NCI-H1092 (cell line): ENCODE measurements around the gene DOLK.
"Not testable (repeated sequence)": the region's sequence is repeated elsewhere in the genome, so short reads cannot be mapped to it uniquely, and the experiment has no call there.

Source experiments
- DNase-seq: peaks from one replicate; lab custom pipeline; 2025; lab: John Stamatoyannopoulos, UW

The DOLK gene

GRCh38 chr9:128947527-128948301 lies at the start of gene DOLK, which contains the start of gene NUP188:
DOLK (minus strand) TSS chr9:128947603; CDS start chr9:128947303, 300 bp downstream.
NUP188 (plus strand) TSS chr9:128947699; CDS start chr9:128947720, 21 bp downstream.
- peak; percentile 90 for DNase-seq

- no peak for DNase-seq
Observed at GRCh38 chr9:128995791-128996190, 48.4 kb upstream of the DOLK start.

GRCh38 chr9:128992995-128993394 lies 45.6 kb upstream of the DOLK start:
- DNase-seq, result no peak

GRCh38 chr9:128987805-128988204 lies 40.4 kb upstream of the DOLK start:
- DNase-seq, result no peak

- DNase-seq, result no peak
Observed at GRCh38 chr9:128986671-128987070, 39.3 kb upstream of the DOLK start.

GRCh38 chr9:128983536-128983935 lies 36.1 kb upstream of the DOLK start:
- DNase-seq, result no peak

GRCh38 chr9:128979111-128979510 lies 31.7 kb upstream of the DOLK start:
- no peak for DNase-seq

GRCh38 chr9:128972956-128973355 lies 25.6 kb upstream of the DOLK start:
- no peak for DNase-seq

- no peak for DNase-seq
Observed at GRCh38 chr9:128969491-128969890, 22.1 kb upstream of the DOLK start.

- not testable (repeated sequence) for DNase-seq
Observed at GRCh38 chr9:128961403-128961802, 14.0 kb upstream of the DOLK start.

GRCh38 chr9:128947277-128947526 lies 201 bp downstream of the DOLK start:
- DNase-seq, result no peak

- DNase-seq, result no peak
Observed at GRCh38 chr9:128946571-128947276, 679 bp downstream of the DOLK start.

- no peak for DNase-seq
Observed at GRCh38 chr9:128945798-128946501, 1.5 kb downstream of the DOLK start.

- DNase-seq, result not testable (repeated sequence)
Observed at GRCh38 chr9:128944966-128945365, 2.4 kb downstream of the DOLK start.

- DNase-seq, result no peak
Observed at GRCh38 chr9:128943832-128944620, 3.4 kb downstream of the DOLK start.

- no peak for DNase-seq
Observed at GRCh38 chr9:128940946-128941755, 6.3 kb downstream of the DOLK start.

- DNase-seq, result peak; percentile 10
Observed at GRCh38 chr9:128940271-128940921, 7.0 kb downstream of the DOLK start.

- no peak for DNase-seq
Observed at GRCh38 chr9:128937310-128938165, 9.9 kb downstream of the DOLK start.

- DNase-seq, result no peak
Observed at GRCh38 chr9:128936171-128936865, 11.1 kb downstream of the DOLK start.
